Panc1 (cell line): Measurements from ENCODE around the gene CIITA. TPM values are rescaled to one million over a fixed set of nuclear protein-coding genes. Genes with fewer than 3 reads are reported as not detected.

Experiments used
- ATAC-seq: fragments of 200-7000 bp; cut with Tn5 transposase; 2 replicates; pipeline ENCODE4 v1.9.1; 2020; ENCODE audit warnings: mild to moderate bottlenecking, moderate library complexity
- BruUV-seq: library from RNA; stranded (reverse); fragments of 400-500 nt; replicated peaks from 2 replicates; lab custom pipeline; 2021; lab: Mats Ljungman, UMichigan
- CTCF ChIA-PET: fragments of 300-600 bp; sonication (Branson Sonifier 250); formaldehyde crosslinking; loops from one replicate; lab custom pipeline; 2022; ENCODE audit warnings: antibody characterized with exemption; lab: Charles Lee
- POLR2A ChIA-PET: fragments of 300-600 bp; sonication (Branson Sonifier 250); formaldehyde crosslinking; loops from one replicate; lab custom pipeline; 2022; ENCODE audit warnings: antibody characterized with exemption; lab: Charles Lee
- DNase-seq: peaks from one replicate; pipeline ENCODE4 v3.0.0-alpha.2; 2010; ENCODE audit warnings: low read depth, low spot score
- H3K27ac ChIP-seq: 2 replicates; pipeline ENCODE4 v1.5.1; 2011; ENCODE audit warnings: mild to moderate bottlenecking, low read length, inconsistent platforms
- H3K27me3 ChIP-seq: fragments of 200-500 bp; sonication (Bioruptor generic); 2 replicates; pipeline ENCODE4 v1.6.0; 2014; ENCODE audit warnings: low read length, inconsistent platforms; ENCODE audit not compliant: control insufficient read depth, insufficient read depth
- H3K36me3 ChIP-seq: fragments of 200-500 bp; sonication (Bioruptor generic); 2 replicates; pipeline ENCODE4 v1.5.1; 2014; ENCODE audit warnings: inconsistent platforms, mild to moderate bottlenecking, low read length, moderate library complexity; ENCODE audit not compliant: control insufficient read depth, insufficient read depth
- H3K4me1 ChIP-seq: 2 replicates; pipeline ENCODE4 v1.5.1; 2011; ENCODE audit warnings: inconsistent platforms, mild to moderate bottlenecking, low read length, moderate library complexity; ENCODE audit not compliant: control insufficient read depth, insufficient read depth
- H3K4me3 ChIP-seq, 2 experiments: 2 replicates each; pipeline ENCODE4 v1.5.1; 2011 to 2012; ENCODE audit warnings: low read depth in 2 of 2, low read length in 2 of 2, mild to moderate bottlenecking in 2 of 2, inconsistent platforms in 1 of 2, moderate library complexity in 1 of 2
- H3K9me3 ChIP-seq: fragments of 200-500 bp; sonication (Bioruptor generic); 2 replicates; pipeline ENCODE4 v1.5.1; 2014; ENCODE audit warnings: low read depth, mild to moderate bottlenecking, inconsistent platforms, low read length, moderate library complexity; ENCODE audit not compliant: control insufficient read depth, insufficient read depth
- POLR2AphosphoS5 ChIP-seq: IDR thresholded peaks from 2 replicates; pipeline ENCODE4 v1.6.1; 2012; ENCODE audit warnings: mild to moderate bottlenecking, low read depth, low read length, moderate library complexity
- SIN3A ChIP-seq: IDR thresholded peaks from 2 replicates; pipeline ENCODE4 v1.6.1; 2012; ENCODE audit warnings: low read depth, mild to moderate bottlenecking, low read length, moderate library complexity, borderline replicate concordance; ENCODE audit not compliant: insufficient read depth
- TCF7L2 ChIP-seq: IDR thresholded peaks from 2 replicates; pipeline ENCODE4 v1.6.1; 2011; ENCODE audit warnings: mild to moderate bottlenecking, low read depth, low read length, inconsistent platforms
- in situ Hi-C: cut with HindIII; loops from 2 replicates; pipeline ENCODE4 v1.10.0; 2016; ENCODE audit warnings: low sequenced_read_pairs, low pct_unique_long_range_greater_than_20kb
- intact Hi-C: fragments of 100-400 bp; cut with micrococcal nuclease; formaldehyde crosslinking; loops from one replicate; pipeline ENCODE4 v1.10.0; 2022; ENCODE audit not compliant: unreplicated experiment
- total RNA-seq: library from RNA; stranded (reverse); gene quantifications from one replicate; pipeline ENCODE4 v1.2.1, GENCODE V29; 2021; ENCODE audit not compliant: unreplicated experiment
- TF ChIP-seq, protein P1 (sequence below), 2 experiments: IDR thresholded peaks; 2 replicates each; pipeline ENCODE4 v1.6.1; 2011 to 2012; ENCODE audit warnings: low read depth in 2 of 2, control low read depth in 1 of 2, low read length in 1 of 2, mild to moderate bottlenecking in 1 of 2, moderate library complexity in 1 of 2; ENCODE audit not compliant: insufficient read depth in 1 of 2
- TF ChIP-seq, protein P2 (sequence below): fragments of 450-650 bp; IDR thresholded peaks from 2 replicates; pipeline ENCODE4 v1.5.1; 2017; ENCODE audit warnings: mild to moderate bottlenecking

The CIITA gene
- total RNA-seq, 1 experiment from 2014 or later, result 0.41 TPM

DNA sequence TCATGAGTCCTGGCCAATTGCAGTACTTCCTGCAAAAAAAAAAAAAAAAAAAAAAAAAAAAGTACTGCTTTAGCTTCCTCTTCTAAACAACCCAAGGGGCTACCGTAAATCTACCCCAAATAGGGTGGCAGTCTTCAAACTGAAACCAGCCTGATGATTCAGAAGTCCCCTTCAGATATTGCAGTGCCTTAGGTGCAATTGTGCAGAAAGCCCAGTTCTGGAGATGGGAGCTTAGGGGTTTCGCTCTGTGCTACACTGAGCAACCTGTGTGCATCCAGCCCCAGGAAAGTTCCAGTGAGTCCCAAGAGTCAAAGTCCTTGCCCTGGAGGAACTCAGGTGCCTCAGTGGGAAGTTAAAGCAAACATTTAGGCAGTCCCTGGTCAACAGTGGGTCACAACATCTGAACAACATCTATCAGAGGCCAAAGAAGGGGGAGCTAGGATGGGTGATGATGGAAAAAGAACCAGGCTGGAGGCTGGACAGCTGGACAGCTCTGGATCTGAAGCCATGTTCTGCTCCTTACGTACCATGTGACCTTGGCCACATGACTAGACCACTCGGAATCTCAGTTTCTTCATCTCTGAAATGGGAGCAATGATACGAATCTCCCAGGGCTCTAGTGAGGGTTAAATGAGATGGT is 6.7 kb upstream of the CIITA start:
- intact Hi-C loops, result no loop called here
- no peak overlapping the region for H3K4me3 ChIP-seq
- no TSS peak for BruUV-seq
- H3K27ac ChIP-seq, result no peak overlapping the region
- ChIA-PET POLR2A (interaction anchor here (0.6 kb wide), 1 partner anchor 1549 kb away, joined by 3 read pairs; no protein-coding TSS in a partner anchor), CTCF (interaction anchor here (0.6 kb wide), 1 partner anchor 355 kb away, joined by 4 read pairs; no protein-coding TSS in a partner anchor)
- no peaks in the 10 kb centered on the region for H3K36me3 ChIP-seq
- TF ChIP-seq SIN3A (no peak), POLR2AphosphoS5 (no peak), TCF7L2 (no peak)
- TF ChIP-seq, protein P1, sequence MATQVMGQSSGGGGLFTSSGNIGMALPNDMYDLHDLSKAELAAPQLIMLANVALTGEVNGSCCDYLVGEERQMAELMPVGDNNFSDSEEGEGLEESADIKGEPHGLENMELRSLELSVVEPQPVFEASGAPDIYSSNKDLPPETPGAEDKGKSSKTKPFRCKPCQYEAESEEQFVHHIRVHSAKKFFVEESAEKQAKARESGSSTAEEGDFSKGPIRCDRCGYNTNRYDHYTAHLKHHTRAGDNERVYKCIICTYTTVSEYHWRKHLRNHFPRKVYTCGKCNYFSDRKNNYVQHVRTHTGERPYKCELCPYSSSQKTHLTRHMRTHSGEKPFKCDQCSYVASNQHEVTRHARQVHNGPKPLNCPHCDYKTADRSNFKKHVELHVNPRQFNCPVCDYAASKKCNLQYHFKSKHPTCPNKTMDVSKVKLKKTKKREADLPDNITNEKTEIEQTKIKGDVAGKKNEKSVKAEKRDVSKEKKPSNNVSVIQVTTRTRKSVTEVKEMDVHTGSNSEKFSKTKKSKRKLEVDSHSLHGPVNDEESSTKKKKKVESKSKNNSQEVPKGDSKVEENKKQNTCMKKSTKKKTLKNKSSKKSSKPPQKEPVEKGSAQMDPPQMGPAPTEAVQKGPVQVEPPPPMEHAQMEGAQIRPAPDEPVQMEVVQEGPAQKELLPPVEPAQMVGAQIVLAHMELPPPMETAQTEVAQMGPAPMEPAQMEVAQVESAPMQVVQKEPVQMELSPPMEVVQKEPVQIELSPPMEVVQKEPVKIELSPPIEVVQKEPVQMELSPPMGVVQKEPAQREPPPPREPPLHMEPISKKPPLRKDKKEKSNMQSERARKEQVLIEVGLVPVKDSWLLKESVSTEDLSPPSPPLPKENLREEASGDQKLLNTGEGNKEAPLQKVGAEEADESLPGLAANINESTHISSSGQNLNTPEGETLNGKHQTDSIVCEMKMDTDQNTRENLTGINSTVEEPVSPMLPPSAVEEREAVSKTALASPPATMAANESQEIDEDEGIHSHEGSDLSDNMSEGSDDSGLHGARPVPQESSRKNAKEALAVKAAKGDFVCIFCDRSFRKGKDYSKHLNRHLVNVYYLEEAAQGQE (IDR thresholded peaks at IDR 0.05; ENCODE audit: insufficient read depth in 1 of 2, low read depth in 2 of 2, low read length in 1 of 2), result no peak
- TF ChIP-seq, protein P2, sequence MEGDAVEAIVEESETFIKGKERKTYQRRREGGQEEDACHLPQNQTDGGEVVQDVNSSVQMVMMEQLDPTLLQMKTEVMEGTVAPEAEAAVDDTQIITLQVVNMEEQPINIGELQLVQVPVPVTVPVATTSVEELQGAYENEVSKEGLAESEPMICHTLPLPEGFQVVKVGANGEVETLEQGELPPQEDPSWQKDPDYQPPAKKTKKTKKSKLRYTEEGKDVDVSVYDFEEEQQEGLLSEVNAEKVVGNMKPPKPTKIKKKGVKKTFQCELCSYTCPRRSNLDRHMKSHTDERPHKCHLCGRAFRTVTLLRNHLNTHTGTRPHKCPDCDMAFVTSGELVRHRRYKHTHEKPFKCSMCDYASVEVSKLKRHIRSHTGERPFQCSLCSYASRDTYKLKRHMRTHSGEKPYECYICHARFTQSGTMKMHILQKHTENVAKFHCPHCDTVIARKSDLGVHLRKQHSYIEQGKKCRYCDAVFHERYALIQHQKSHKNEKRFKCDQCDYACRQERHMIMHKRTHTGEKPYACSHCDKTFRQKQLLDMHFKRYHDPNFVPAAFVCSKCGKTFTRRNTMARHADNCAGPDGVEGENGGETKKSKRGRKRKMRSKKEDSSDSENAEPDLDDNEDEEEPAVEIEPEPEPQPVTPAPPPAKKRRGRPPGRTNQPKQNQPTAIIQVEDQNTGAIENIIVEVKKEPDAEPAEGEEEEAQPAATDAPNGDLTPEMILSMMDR, result no peak
- DNase-seq (no peak), ATAC-seq (no peak)
- H3K9me3 ChIP-seq, result no peaks in the 10 kb centered on the region
- H3K4me1 ChIP-seq, result no peaks in the 10 kb centered on the region
- in situ Hi-C loops, result no loop called here
- peaks cover 3% of the 10 kb centered on the region for H3K27me3 ChIP-seq

DNA sequence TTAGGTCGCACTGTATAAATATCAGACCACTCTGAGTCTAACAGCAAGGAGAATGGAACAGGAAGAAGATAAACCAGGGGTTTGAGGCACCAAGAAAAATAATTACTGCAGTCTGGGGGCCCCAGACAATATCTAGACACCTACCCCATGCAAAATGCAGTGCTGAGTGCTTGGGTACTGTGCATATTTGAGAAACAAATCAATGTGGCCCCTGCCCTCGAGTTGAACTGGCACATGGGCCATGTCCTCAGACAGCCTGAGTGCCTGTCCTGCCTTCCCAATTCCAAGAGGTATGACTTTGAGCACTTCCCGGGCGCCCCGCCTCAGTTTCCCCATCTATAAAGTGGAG is 6.2 kb upstream of the CIITA start:
- no peaks in the 10 kb centered on the region for H3K4me1 ChIP-seq
- no peak overlapping the region for H3K4me3 ChIP-seq
- no peak for DNase-seq
- intact Hi-C loops (no loop called here), in situ Hi-C loops (no loop called here)
- TF ChIP-seq SIN3A, result no peak
- TF ChIP-seq, protein P1 (IDR thresholded peaks at IDR 0.05; ENCODE audit: insufficient read depth in 1 of 2, low read depth in 2 of 2, low read length in 1 of 2), result no peak
- TF ChIP-seq, protein P2, result no peak
- no peak for TF ChIP-seq TCF7L2
- no peak for TF ChIP-seq POLR2AphosphoS5
- no peaks in the 10 kb centered on the region for H3K9me3 ChIP-seq
- ChIA-PET CTCF (no interaction called here), POLR2A (no interaction called here)
- H3K27me3 ChIP-seq, result peaks cover 6% of the 10 kb centered on the region
- no peak for ATAC-seq
- no peaks in the 10 kb centered on the region for H3K36me3 ChIP-seq
- BruUV-seq, result no TSS peak
- no peak overlapping the region for H3K27ac ChIP-seq
